GM12872 (cell line): ENCODE data around the gene ATP23.

Experiments
- CTCF ChIP-seq: IDR thresholded peaks from 3 replicates; pipeline ENCODE4 v1.5.1; 2011; ENCODE audit warnings: low read depth, mild to moderate bottlenecking, low read length, moderate library complexity; ENCODE audit not compliant: insufficient read depth

Gene ATP23

GRCh38 chr12:57985685-57986084, 44.3 kb downstream of the ATP23 start:
- TF ChIP-seq CTCF: no peak

GRCh38 chr12:57989838-57990237, 48.5 kb downstream of the ATP23 start:
- TF ChIP-seq CTCF: no peak

- no peak for TF ChIP-seq CTCF
Observed at GRCh38 chr12:57990241-57990883, 49.0 kb downstream of the ATP23 start.

GRCh38 chr12:57992001-57992400, 50.6 kb downstream of the ATP23 start:
- no peak for TF ChIP-seq CTCF

GRCh38 chr12:57993030-57993429, 51.7 kb downstream of the ATP23 start:
- TF ChIP-seq CTCF: no peak

- no peak for TF ChIP-seq CTCF
Observed at GRCh38 chr12:57993834-57994233, 52.5 kb downstream of the ATP23 start.

GRCh38 chr12:57996520-57996919, 55.2 kb downstream of the ATP23 start:
- TF ChIP-seq CTCF: no peak

GRCh38 chr12:57998251-57998650, 56.9 kb downstream of the ATP23 start:
- no peak for TF ChIP-seq CTCF
